Activated T-cell treated with anti-CD3 and anti-CD28 coated beads, Interleukin-2, amount 50 U/mL, for 72 hours (primary cell): ENCODE results near the gene CRYM. TPM values are rescaled to one million over a fixed set of nuclear protein-coding genes. Genes with fewer than 3 reads are reported as not detected.
"Not testable (repeated sequence)": the region's sequence is repeated elsewhere in the genome, so short reads cannot be mapped to it uniquely, and the experiment has no call there.

Experiments
- ATAC-seq, 2 donors: fragments of 150-1000 bp; cut with Tn5 transposase; replicated peaks in 1 of 2; 2 replicates each; pipeline ENCODE4 v1.10.0; 2021; ENCODE audit warnings: moderate library complexity in 2 of 2, mild to moderate bottlenecking in 1 of 2
- DNase-seq, 2 donors: peaks; one replicate each; pipeline ENCODE4 v3.0.0; 2021 to 2022; ENCODE audit warnings: mixed read lengths in 1 of 2
- H3K27ac Mint-ChIP-seq: one replicate; pipeline ENCODE4 v1.8.0; 2022; ENCODE audit warnings: mild to moderate bottlenecking, moderate library complexity, mixed read lengths
- H3K27me3 Mint-ChIP-seq: one replicate; pipeline ENCODE4 v1.8.0; 2022; ENCODE audit warnings: low read depth, mixed read lengths
- H3K36me3 Mint-ChIP-seq, 2 donors: one replicate each; pipeline ENCODE4 v1.8.0; 2022; ENCODE audit warnings: mixed read lengths in 2 of 2, mild to moderate bottlenecking in 1 of 2; ENCODE audit not compliant: insufficient read depth in 2 of 2
- H3K4me1 Mint-ChIP-seq: one replicate; pipeline ENCODE4 v1.8.0; 2022; ENCODE audit warnings: low read depth, mixed read lengths
- H3K4me3 Mint-ChIP-seq, 2 donors: one replicate each; pipeline ENCODE4 v1.8.0; 2022; ENCODE audit warnings: mild to moderate bottlenecking in 2 of 2, mixed read lengths in 2 of 2, moderate library complexity in 2 of 2
- H3K9me3 Mint-ChIP-seq, 2 donors: one replicate each; pipeline ENCODE4 v1.8.0; 2022; ENCODE audit warnings: mixed read lengths in 2 of 2
- total RNA-seq, 2 donors: library from RNA; stranded (reverse); gene quantifications; one replicate each; pipeline ENCODE4 v1.2.3, GENCODE V29; 2022

CRYM gene
- total RNA-seq, 2 donors from 2014 or later, result not detected

DNA sequence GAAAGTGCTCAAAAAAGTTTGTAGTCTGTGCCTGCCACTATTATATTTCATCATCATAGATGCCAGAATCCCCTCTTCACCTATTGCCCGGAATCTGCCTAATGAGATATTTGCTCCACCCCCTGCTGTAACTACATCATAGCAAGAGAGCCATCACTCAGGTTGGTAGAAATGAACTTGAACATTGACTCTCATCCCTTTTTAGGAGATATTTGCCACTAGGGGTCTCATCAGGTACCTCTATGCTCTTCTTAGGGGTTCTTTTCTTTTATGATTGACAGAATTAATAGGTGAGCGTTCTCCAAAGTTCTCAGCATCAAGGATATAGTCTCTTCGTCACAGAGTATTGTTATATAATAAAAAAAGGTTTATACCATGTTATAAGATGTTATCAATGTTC is 24.6 kb downstream of the CRYM start:
- Mint-ChIP-seq H3K4me3 (no peak overlapping the region), H3K9me3 (no peaks in the 10 kb centered on the region), H3K27me3 (peaks cover 42% of the 10 kb centered on the region), H3K36me3 (no peaks in the 10 kb centered on the region), H3K4me1 (no peaks in the 10 kb centered on the region), H3K27ac (no peak overlapping the region)
- ATAC-seq (no peak), DNase-seq (no peak)

DNA sequence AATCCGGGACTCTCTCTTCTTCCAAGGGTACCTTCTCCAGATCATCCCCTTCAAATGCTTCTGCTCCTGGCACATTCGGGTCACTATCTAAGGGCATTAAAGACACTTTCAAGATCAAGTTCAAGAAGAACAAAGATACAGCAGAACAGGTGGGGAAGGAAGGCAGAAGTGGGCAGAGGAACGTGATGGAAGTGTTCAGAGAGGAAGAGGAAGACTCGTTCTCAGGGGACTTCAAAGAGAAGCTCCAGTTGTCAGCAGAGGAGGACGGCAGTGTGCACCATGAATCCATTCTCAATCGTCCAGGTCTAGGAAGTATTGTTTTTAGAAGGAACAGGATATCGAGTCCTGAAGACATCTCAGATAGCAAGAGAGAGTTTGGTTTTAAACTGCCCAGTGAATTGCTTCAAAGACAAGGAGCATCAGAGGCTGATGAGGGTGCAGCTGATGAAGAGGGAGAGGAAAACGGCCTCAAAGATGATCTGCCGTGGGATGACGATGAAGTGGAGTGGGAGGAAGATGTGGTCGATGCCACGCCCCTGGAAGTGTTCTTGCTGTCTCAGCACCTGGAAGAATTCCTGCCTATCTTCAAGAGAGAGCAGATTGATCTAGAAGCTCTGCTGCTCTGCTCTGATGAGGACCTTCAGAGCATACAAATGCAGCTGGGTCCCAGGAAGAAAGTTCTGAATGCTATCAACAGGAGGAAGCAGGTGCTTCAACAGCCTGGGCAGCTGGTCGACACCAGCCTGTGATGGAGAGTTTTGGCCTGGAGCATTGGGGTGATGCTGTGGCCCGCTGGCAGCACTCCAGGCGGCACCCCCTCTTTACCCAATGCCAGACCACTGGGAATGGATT is 27.8 kb downstream of the CRYM start:
- DNase-seq (no peak), ATAC-seq (no peak)
- Mint-ChIP-seq H3K27me3 (peaks cover 33% of the 10 kb centered on the region), H3K9me3 (no peaks in the 10 kb centered on the region), H3K4me1 (no peaks in the 10 kb centered on the region), H3K27ac (no peak overlapping the region), H3K4me3 (no peak overlapping the region), H3K36me3 (no peaks in the 10 kb centered on the region)

DNA sequence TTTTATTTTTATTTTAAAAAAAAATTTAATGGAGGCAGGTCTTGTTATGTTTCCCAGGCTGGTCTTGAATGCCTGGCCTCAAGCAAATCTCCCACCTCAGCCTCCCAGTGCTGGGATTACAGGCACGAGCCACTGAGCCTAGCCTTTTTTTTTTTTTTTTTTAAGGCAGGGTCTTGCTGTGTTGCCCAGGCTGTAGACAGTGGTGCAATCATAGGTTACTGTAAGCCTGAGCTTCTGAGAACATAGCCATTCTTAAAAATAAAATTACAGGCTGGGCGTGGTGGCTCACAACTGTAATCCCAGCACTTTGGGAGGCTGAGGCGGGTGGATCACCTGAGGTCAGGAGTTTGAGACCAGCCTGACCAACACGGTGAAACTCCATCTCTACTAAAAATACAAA is 29.9 kb downstream of the CRYM start:
- H3K27me3 Mint-ChIP-seq, result peaks cover 29% of the 10 kb centered on the region
- DNase-seq, H3K4me3 Mint-ChIP-seq, H3K4me1 Mint-ChIP-seq, H3K36me3 Mint-ChIP-seq, ATAC-seq, H3K27ac Mint-ChIP-seq, H3K9me3 Mint-ChIP-seq: not testable (repeated sequence)

DNA sequence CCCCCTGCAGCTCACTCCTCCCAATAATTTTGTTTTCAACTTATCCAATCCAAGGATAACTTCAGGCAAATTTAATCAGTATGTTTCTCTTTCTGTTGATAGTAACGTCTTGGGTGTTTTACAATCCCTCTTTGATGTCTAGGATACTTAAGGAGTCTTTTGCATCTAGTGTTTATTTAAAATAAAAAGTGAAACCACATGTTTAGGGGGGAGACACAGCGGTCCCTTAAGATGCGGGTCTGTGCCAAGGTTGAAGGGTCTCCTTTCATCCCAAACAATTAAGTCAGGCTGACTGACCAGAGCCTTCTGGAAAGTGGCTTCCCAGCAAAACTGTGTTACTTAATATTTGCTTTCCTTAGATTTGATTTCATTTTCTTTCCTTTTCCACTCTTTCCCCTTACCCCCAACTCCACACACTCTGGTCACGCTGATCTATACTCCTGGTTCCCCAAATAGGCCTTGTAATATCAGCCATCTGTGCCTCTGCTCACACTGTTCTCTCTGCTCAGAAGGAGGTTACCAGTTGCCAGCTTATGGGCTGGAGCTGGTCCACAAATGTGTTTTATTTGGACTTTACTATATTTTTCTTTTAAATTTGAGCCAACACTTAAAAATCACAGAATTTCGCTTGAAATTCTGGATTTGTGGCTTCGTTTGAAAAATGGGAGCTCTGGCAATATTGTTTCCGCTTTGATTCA is 33.4 kb downstream of the CRYM start:
- Mint-ChIP-seq H3K36me3 (no peaks in the 10 kb centered on the region), H3K27ac (no peak overlapping the region), H3K27me3 (peaks cover 24% of the 10 kb centered on the region), H3K9me3 (no peaks in the 10 kb centered on the region), H3K4me1 (no peaks in the 10 kb centered on the region), H3K4me3 (no peak overlapping the region)
- no peak for DNase-seq
- no peak for ATAC-seq

DNA sequence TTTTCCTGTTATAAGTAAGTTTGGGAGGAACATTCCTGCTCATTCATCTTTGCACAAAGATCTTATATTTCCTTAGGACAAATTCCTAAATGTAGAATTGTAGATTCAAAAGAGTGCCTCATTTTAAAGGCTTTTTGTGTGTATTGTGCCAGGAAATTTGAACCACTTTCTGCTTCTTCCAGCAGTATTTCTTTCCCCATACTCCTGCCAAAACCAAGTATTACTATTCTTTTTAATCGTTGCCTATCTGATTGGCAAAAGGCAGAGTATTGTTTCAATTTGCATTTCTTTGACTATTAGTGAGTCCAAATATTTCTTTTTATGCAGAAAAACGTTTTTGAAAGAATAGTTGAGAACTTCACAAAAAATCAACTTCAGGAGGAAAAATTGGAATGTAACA is 35.3 kb downstream of the CRYM start:
- no peak overlapping the region for H3K4me3 Mint-ChIP-seq
- H3K27ac Mint-ChIP-seq, result no peak overlapping the region
- peaks cover 21% of the 10 kb centered on the region for H3K27me3 Mint-ChIP-seq
- H3K36me3 Mint-ChIP-seq, result no peaks in the 10 kb centered on the region
- no peak for DNase-seq
- H3K9me3 Mint-ChIP-seq, result no peaks in the 10 kb centered on the region
- H3K4me1 Mint-ChIP-seq, result no peaks in the 10 kb centered on the region
- no peak for ATAC-seq

DNA sequence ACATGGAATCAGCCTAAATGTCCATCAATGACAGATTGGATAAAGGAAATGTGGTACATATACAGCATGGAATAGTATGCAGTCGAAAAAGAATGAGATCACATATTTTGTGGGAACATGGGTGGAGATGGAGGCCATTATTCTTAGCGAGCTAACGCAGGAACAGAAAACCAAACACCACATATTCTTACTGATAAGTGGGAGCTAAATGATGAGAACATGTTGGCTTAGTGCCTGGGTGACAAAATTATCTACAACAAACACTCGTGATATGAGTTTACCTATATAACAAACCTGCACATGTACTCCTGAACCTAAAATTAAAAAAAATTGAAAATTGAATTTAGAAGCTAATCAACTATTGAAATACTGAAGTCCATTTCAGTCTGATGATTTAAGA is 38.4 kb downstream of the CRYM start:
- no peak for DNase-seq
- peaks cover 21% of the 10 kb centered on the region for H3K27me3 Mint-ChIP-seq
- no peak overlapping the region for H3K4me3 Mint-ChIP-seq
- no peak for ATAC-seq
- no peaks in the 10 kb centered on the region for H3K4me1 Mint-ChIP-seq
- no peaks in the 10 kb centered on the region for H3K36me3 Mint-ChIP-seq
- no peaks in the 10 kb centered on the region for H3K9me3 Mint-ChIP-seq
- no peak overlapping the region for H3K27ac Mint-ChIP-seq

DNA sequence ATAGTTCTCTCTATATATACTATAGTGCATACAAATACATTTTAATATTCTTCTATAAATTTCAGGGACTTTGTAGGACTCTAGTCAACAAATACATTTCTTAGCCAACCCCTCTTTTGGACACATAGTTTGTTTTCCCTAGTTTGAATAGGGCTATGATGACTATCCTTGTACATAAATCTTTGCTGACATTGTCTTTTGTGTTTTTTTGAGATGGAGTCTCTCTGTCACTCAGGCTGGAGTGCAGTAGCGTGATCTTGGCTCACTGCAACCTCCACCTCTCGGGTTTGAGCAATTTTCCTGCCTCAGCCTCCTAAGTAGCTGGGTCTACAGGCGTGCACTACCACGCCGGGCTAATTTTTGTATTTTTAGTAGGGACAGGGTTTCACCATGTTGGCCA is 41.3 kb downstream of the CRYM start:
- no peak for ATAC-seq
- H3K4me1 Mint-ChIP-seq, result no peaks in the 10 kb centered on the region
- DNase-seq, result no peak
- no peaks in the 10 kb centered on the region for H3K36me3 Mint-ChIP-seq
- H3K9me3 Mint-ChIP-seq, result no peaks in the 10 kb centered on the region
- H3K4me3 Mint-ChIP-seq, result no peak overlapping the region
- H3K27me3 Mint-ChIP-seq, result peaks cover 32% of the 10 kb centered on the region
- H3K27ac Mint-ChIP-seq, result no peak overlapping the region

DNA sequence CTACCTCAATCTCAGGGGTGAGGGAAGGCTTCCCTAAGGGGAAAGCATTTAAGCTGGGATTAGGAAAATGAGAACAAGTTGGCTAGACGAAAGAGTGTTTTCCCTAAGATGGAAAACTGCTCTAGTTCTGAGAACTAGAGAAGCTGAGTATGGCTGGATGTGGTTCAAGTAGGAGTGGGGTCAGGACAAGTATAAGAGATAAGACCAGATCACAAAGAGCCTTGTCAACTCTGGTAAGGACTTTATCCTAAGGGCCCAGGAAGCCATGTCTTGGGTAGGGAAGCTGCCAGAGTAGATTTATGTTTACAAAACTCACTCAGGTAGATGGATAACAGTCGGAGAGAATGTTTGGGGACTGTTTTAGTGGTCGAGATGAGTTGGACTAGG is 42.9 kb downstream of the CRYM start:
- H3K9me3 Mint-ChIP-seq, result no peaks in the 10 kb centered on the region
- ATAC-seq (no peak), DNase-seq (no peak)
- no peaks in the 10 kb centered on the region for H3K4me1 Mint-ChIP-seq
- no peak overlapping the region for H3K27ac Mint-ChIP-seq
- no peaks in the 10 kb centered on the region for H3K36me3 Mint-ChIP-seq
- no peak overlapping the region for H3K4me3 Mint-ChIP-seq
- peaks cover 39% of the 10 kb centered on the region for H3K27me3 Mint-ChIP-seq

DNA sequence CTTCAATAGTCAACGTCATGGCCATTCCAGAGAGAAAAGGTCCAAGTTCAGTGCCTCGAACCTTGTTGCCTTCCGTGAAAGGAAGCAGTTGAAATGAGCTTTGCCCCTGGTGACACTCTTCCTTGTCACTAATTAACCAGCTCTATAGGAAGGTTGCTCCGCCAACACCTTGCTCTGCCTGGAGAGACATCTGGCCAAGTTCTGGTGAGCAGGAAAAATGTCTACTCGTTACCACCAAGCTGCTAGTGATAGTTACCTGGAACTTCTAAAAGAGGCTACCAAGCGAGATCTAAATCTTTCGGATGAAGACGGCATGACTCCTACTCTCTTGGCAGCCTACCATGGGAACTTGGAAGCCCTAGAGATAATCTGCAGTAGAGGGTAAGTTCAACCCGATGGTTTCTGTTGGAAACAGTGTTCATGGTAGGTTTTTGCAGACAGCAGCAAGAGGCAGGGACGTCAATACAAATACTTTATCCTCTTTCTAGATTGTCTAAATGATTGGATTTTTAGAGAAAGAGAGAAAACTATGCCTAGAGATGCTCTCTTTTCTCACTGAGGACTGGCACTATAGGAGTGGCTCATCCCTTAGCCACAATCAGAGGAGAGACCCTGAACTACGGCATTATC is 44.5 kb downstream of the CRYM start, which contains the start of gene ANKS4B:
ANKS4B (plus strand) TSS at position 179 of the 630 bp plus-strand sequence; CDS start at position 218, 39 bp downstream.
- no peaks in the 10 kb centered on the region for H3K9me3 Mint-ChIP-seq
- no peak for DNase-seq
- no peak within 1 kb of the TSS for H3K27ac Mint-ChIP-seq
- H3K4me3 Mint-ChIP-seq, result no peak within 1 kb of the TSS
- peaks cover 55% of the 10 kb centered on the region for H3K27me3 Mint-ChIP-seq
- no peak for ATAC-seq
- H3K36me3 Mint-ChIP-seq, result no peaks in the 10 kb centered on the region
- no peaks in the 10 kb centered on the region for H3K4me1 Mint-ChIP-seq

DNA sequence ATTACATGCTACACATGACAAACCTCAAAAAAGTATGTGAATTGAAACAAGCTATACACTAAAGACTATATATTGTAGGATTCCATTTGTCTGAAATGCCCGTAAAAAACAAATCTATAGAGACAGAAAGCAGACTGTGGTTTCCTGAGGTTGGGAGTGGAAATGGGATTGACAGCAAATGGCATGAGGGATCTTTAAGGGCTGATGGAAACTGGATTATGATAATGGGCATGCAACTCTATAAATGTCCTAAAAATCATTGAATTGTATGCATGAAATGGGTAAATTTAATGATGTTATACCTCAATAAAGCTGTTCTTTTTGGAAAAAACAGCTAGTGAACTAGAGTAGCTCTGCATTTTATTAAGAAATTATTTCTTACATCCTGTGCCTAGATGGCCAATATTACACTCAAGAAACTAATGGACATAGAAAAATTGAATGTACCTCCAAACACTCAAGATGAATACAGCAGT is 45.0 kb downstream of the CRYM start:
- Mint-ChIP-seq H3K36me3 (no peaks in the 10 kb centered on the region), H3K9me3 (no peaks in the 10 kb centered on the region), H3K4me3 (no peak overlapping the region), H3K4me1 (no peaks in the 10 kb centered on the region), H3K27ac (no peak overlapping the region), H3K27me3 (peaks cover 60% of the 10 kb centered on the region)
- DNase-seq (no peak), ATAC-seq (no peak)

DNA sequence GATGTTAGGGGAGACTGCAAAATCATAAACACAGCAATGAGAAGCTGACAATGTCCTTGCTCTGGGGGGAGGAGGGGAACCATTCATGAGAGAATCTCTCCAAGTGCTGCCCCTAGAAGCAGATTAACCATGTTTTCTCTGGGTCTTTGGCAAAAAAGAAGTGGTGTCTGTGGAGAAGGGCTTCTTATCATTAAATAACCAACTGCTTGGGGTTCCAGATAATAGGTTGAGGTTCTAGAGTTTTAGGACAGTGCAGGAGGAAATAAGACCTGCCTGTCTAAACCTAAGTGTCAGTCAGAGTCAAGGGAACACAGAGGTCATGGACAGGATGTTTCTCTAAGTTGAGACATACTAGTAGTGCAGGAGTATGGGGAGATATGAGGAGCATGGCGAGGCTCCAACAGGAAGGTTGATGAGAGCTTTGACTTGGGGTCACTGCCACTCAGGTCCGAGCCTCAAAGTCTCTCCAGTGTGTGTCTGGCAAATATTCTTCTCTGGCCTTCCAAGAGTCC is 49.7 kb downstream of the CRYM start:
- Mint-ChIP-seq H3K36me3 (no peaks in the 10 kb centered on the region), H3K27ac (no peak overlapping the region), H3K4me1 (peaks cover 8% of the 10 kb centered on the region), H3K27me3 (peaks cover 58% of the 10 kb centered on the region), H3K9me3 (no peaks in the 10 kb centered on the region), H3K4me3 (no peak overlapping the region)
- ATAC-seq (no peak), DNase-seq (no peak)

DNA sequence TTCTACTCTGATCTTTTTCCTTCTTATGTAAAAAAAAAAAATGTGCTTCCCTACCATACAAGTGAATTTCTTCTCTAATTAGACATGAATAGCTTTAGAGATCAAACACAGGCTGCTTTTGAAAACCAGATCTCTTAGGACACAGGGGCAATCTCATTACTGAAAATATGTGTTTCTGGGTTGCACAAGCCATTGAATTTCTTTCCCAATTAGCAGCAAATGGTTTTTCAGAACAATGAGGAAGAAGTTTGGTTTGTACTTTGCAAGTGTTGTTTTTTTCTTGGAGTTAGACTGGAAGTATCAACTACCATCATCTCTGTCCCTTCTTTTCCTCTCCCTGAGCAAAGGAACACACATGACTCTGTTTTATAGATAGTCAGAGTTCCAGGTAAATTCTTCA is 50.2 kb downstream of the CRYM start:
- H3K27ac Mint-ChIP-seq, result no peak overlapping the region
- no peaks in the 10 kb centered on the region for H3K36me3 Mint-ChIP-seq
- H3K4me3 Mint-ChIP-seq, result no peak overlapping the region
- ATAC-seq, result no peak
- no peak for DNase-seq
- H3K27me3 Mint-ChIP-seq, result peaks cover 55% of the 10 kb centered on the region
- no peaks in the 10 kb centered on the region for H3K9me3 Mint-ChIP-seq
- peaks cover 8% of the 10 kb centered on the region for H3K4me1 Mint-ChIP-seq

DNA sequence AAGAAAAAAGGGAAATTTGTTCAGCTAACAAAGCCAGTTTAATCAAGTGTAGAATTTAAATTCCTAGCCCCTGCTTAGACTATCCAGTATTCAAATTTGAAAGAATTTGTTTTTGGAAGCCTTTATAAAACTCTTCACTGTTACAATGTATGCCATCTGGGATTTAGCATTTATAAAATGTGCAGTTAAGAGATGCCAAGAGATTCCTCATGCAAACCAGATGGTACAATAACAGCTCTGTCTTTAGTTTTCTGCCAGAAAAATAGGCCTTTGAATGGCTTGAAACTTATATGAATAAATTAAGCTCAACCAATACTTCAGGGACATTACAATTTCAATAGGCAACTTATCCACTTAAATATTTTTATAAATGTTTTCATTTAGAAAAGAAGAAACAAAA is 51.3 kb downstream of the CRYM start:
- peaks cover 8% of the 10 kb centered on the region for H3K4me1 Mint-ChIP-seq
- H3K36me3 Mint-ChIP-seq, result no peaks in the 10 kb centered on the region
- no peak for DNase-seq
- H3K9me3 Mint-ChIP-seq, result no peaks in the 10 kb centered on the region
- H3K4me3 Mint-ChIP-seq, result no peak overlapping the region
- ATAC-seq, result no peak
- no peak overlapping the region for H3K27ac Mint-ChIP-seq
- H3K27me3 Mint-ChIP-seq, result peaks cover 57% of the 10 kb centered on the region
